ENCODE data around the gene CLCA2.

CLCA2 gene

GRCh38 chr1:86423873-86424272 lies at the start of gene CLCA2:
CLCA2 (plus strand) TSS chr1:86424171; CDS start chr1:86424248, 77 bp downstream.
- DNase-seq (ENCODE audit: low read depth in 2 of 2, low spot score in 1 of 2) = no peak

- no peak for DNase-seq (ENCODE audit: low read depth in 2 of 2, low spot score in 1 of 2)
Measured at GRCh38 chr1:86375688-86376087, 48.3 kb upstream of the CLCA2 start.

GRCh38 chr1:86377341-86377740 lies 46.6 kb upstream of the CLCA2 start:
- DNase-seq (ENCODE audit: low read depth in 2 of 2, low spot score in 1 of 2) = no peak

GRCh38 chr1:86378813-86379212 lies 45.2 kb upstream of the CLCA2 start:
- DNase-seq (ENCODE audit: low read depth in 2 of 2, low spot score in 1 of 2) = no peak

GRCh38 chr1:86380257-86380861 lies 43.6 kb upstream of the CLCA2 start:
- no peak for DNase-seq (ENCODE audit: low read depth in 2 of 2, low spot score in 1 of 2)

- no peak for DNase-seq (ENCODE audit: low read depth in 2 of 2, low spot score in 1 of 2)
Measured at GRCh38 chr1:86381223-86381622, 42.7 kb upstream of the CLCA2 start.

- DNase-seq (ENCODE audit: low read depth in 2 of 2, low spot score in 1 of 2) = no peak
Measured at GRCh38 chr1:86382878-86383277, 41.1 kb upstream of the CLCA2 start.

- DNase-seq (ENCODE audit: low read depth in 2 of 2, low spot score in 1 of 2) = no peak
Measured at GRCh38 chr1:86387916-86388627, 35.9 kb upstream of the CLCA2 start.

GRCh38 chr1:86388777-86389176 lies 35.2 kb upstream of the CLCA2 start:
- DNase-seq (ENCODE audit: low read depth in 2 of 2, low spot score in 1 of 2) = no peak

- DNase-seq (ENCODE audit: low read depth in 2 of 2, low spot score in 1 of 2) = no peak
Measured at GRCh38 chr1:86389307-86389706, 34.7 kb upstream of the CLCA2 start.

GRCh38 chr1:86394416-86394815 lies 29.6 kb upstream of the CLCA2 start:
- DNase-seq (ENCODE audit: low read depth in 2 of 2, low spot score in 1 of 2) = no peak

GRCh38 chr1:86395751-86396497 lies 28.0 kb upstream of the CLCA2 start, which contains the start of gene ODF2L:
ODF2L (minus strand) TSS chr1:86396323; CDS start chr1:86387027, 9,296 bp downstream.
- peak; percentile 62 to 79 for DNase-seq (ENCODE audit: low read depth in 2 of 2, low spot score in 1 of 2)

- DNase-seq (ENCODE audit: low read depth in 2 of 2, low spot score in 1 of 2) = no peak
Measured at GRCh38 chr1:86396498-86396890, 27.5 kb upstream of the CLCA2 start.

GRCh38 chr1:86409416-86410021 lies 14.5 kb upstream of the CLCA2 start:
- DNase-seq (ENCODE audit: low read depth in 2 of 2, low spot score in 1 of 2) = no peak

GRCh38 chr1:86410879-86411278 lies 13.1 kb upstream of the CLCA2 start:
- DNase-seq (ENCODE audit: low read depth in 2 of 2, low spot score in 1 of 2) = no peak

- DNase-seq (ENCODE audit: low read depth in 2 of 2, low spot score in 1 of 2) = no peak
Measured at GRCh38 chr1:86416343-86416742, 7.6 kb upstream of the CLCA2 start.

GRCh38 chr1:86419277-86419903 lies 4.6 kb upstream of the CLCA2 start:
- no peak for DNase-seq (ENCODE audit: low read depth in 2 of 2, low spot score in 1 of 2)

GRCh38 chr1:86421601-86422280 lies 2.2 kb upstream of the CLCA2 start:
- DNase-seq (ENCODE audit: low read depth in 2 of 2, low spot score in 1 of 2) = no peak

- no peak for DNase-seq (ENCODE audit: low read depth in 2 of 2, low spot score in 1 of 2)
Measured at GRCh38 chr1:86423473-86423872, 498 bp upstream of the CLCA2 start.

GRCh38 chr1:86429122-86429725 lies 5.3 kb downstream of the CLCA2 start:
- DNase-seq (ENCODE audit: low read depth in 2 of 2, low spot score in 1 of 2) = no peak
